GM13977 (cell line): Measurements from ENCODE around the gene THAP7.
A peak's percentile ranks its signal among the peaks of the same experiment; 100 is the strongest.
"Not testable (repeated sequence)": the region's sequence is repeated elsewhere in the genome, so short reads cannot be mapped to it uniquely, and the experiment has no call there.

Experiments used
- DNase-seq: peaks from one replicate; pipeline ENCODE4 v3.0.0; 2012; ENCODE audit warnings: low spot score
- in situ Hi-C: fragments of 300-500 bp; cut with MboI; formaldehyde crosslinking; loops from one replicate; pipeline ENCODE4 v1.12.0; 2022; ENCODE audit warnings: low sequenced_read_pairs, low pct_unique_long_range_greater_than_20kb, mixed read lengths, inconsistent platforms; ENCODE audit not compliant: unreplicated experiment
- TF ChIP-seq, protein P1 (sequence below): IDR thresholded peaks from 2 replicates; pipeline ENCODE4 v1.5.1; 2012; ENCODE audit warnings: mild to moderate bottlenecking, control low read depth; ENCODE audit not compliant: insufficient read depth; ENCODE audit errors: extremely low read depth, missing control alignments

Gene THAP7, protein sequence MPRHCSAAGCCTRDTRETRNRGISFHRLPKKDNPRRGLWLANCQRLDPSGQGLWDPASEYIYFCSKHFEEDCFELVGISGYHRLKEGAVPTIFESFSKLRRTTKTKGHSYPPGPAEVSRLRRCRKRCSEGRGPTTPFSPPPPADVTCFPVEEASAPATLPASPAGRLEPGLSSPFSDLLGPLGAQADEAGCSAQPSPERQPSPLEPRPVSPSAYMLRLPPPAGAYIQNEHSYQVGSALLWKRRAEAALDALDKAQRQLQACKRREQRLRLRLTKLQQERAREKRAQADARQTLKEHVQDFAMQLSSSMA

DNA sequence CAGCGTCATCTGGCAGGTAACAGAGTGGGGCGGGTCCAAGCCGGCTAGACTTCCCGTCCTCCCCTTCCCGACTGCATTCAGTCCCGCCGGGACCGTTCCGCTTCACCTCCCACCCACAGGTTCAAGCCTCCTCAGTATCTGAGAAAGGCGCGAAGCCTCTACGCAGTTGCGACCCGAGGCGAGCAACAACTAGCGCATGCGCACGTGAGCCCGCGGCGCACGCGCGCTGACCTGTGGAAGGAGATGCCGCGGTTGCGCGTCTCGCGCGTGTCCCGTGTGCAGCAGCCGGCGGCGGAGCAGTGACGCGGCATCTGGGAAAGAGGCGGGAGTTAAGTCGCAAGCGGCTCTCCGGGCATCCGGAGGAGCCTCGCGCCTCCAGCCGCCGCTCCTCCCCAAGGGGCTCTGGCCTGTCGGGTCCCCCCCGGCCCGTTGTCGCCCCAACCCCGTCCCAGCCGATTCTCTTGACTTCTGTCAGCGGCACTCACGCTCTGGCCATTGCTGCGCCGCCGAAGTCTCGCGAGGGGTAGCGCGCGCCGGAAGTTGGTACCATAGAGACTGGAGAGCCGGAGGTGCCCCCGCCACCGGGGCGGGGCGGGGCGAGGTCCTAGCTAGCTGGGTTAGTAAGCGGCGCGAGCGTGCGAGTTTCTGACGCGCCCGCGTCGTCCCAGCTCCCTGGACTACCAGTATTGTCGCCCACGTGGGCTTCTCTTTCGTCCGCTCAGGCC, at the start of gene THAP7:
THAP7 (minus strand) TSS at position 518 of the 725 bp plus-strand sequence; CDS start at position 311, 207 bp downstream.
- in situ Hi-C loops: no loop called here
- peak; percentile 94 for DNase-seq
- TF ChIP-seq, protein P1, sequence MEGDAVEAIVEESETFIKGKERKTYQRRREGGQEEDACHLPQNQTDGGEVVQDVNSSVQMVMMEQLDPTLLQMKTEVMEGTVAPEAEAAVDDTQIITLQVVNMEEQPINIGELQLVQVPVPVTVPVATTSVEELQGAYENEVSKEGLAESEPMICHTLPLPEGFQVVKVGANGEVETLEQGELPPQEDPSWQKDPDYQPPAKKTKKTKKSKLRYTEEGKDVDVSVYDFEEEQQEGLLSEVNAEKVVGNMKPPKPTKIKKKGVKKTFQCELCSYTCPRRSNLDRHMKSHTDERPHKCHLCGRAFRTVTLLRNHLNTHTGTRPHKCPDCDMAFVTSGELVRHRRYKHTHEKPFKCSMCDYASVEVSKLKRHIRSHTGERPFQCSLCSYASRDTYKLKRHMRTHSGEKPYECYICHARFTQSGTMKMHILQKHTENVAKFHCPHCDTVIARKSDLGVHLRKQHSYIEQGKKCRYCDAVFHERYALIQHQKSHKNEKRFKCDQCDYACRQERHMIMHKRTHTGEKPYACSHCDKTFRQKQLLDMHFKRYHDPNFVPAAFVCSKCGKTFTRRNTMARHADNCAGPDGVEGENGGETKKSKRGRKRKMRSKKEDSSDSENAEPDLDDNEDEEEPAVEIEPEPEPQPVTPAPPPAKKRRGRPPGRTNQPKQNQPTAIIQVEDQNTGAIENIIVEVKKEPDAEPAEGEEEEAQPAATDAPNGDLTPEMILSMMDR: no peak

DNA sequence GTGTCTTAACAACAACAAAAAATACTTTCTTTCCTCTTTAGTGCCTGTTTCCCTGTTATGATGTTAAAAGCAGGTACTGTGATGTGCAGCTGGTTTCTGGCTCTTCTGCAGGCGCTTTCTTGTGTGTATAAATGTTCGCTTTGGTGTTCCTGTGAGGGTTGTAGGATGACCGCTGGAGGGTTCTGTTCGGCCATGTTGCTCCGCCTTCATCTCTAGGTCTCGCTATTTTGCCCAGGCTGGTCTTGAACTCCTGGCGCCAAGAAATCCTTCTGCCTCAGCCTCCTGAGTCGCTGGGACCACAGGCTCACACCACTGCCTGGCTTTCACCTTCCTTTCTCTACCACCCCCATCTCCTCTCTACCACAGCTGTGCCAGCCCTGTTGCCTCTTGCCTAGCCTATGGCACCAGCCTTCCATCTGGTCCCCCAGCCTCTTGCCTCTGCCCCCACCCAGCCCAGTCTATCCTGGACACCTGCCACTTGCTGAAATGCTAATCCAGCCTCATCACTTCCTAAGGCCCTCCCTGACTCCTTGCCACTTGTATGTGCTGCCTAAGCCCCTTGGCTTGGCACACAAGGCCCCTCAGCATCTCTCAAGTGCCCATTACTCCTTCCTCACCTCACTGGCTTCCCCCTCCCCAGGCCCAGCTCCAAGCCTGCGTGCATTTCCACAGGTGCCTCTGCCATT, 49.4 kb upstream of the THAP7 start:
- TF ChIP-seq, protein P1: no peak
- DNase-seq: no peak
- in situ Hi-C loops: no loop called here

DNA sequence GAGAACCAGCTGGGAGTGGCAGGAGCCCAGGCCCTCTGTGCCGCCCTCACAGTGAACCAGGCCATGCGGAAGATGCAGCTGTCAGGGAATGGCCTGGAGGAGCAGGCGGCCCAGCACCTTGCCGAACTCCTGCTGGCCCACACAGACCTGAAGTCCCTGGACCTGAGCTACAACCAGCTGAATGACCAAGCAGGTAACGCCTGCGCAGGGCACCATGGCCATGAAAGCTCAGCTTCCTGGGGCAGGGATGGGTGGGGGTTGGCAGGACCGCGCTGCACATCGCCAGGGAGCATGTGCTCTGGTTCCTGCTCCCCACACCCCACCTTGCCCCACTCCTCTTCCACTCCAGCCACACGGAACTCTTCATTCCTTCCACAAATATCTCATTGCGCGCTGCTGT, 47.0 kb upstream of the THAP7 start:
- DNase-seq, in situ Hi-C loops: not testable (repeated sequence)

DNA sequence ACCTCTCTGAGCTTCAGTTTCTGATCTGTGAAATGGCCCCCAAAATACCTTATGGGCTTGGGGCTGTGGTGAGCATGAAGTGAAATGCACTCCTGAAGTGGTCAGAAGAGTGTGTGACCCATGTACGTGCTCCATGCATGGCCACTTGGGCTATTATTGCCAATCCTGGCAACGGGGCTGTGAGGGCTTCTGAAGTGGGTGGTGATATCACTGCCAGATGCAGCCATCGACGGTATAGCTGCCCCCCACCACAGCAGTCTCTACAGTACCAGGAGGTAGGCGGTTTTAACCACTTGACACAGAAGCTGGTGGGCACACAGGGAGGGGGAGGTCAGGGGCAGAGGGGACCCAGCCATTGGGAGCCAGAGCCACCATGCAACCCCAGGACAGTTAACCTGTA, 46.5 kb upstream of the THAP7 start:
- DNase-seq, in situ Hi-C loops: not testable (repeated sequence)

DNA sequence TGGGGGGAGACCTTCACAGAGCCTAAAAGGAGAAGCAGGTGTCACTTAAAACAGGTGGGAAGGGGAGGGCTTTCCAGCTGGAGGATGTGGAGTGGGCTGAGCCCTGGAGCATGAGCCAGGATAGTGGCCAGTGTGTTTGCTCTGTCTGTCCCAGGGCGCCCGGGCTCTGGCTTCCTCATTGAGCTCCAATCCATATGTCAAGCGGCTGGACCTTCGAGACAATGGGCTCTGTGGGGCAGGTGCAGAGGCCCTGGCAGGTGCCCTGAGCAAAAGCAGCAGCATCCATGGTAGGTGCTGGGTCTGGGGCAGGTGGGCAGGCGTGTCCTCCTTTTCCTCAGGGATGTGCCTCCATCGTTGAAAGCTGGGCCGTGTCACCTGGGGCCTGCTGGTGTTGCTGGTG, 45.8 kb upstream of the THAP7 start:
- no peak for DNase-seq
- TF ChIP-seq, protein P1: no peak
- in situ Hi-C loops: no loop called here

DNA sequence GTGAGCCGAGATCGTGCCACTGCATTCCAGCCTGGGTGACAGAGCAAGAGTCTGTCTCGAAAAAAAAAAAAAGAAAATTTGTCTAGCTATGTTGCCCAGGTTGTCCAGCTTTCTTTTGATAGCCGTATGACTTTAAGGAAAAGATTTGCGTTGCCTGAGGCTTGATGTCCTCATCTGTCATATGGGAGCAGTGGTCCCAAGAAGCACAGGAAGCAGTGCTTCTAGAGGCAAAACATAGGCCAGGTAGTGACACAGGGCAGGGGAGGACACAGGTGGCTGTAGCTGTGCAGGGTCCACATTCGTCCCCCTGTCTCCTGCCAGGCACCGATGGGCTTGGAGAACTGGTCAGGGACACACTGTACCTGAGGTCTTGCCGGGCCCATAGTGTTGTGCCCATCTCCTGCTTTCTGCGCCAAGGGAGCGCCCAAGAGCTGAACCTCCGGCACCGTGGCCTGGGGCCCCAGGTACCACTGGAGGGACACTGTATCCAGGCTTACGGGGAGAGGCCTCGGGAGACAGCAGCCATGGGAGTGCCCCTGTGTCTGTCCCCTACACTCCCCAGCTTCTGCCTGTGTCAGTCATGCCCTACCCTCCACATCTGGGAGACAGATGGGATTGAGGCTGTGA, 45.2 kb upstream of the THAP7 start:
- no peak for DNase-seq
- in situ Hi-C loops: no loop called here
- TF ChIP-seq, protein P1: no peak

DNA sequence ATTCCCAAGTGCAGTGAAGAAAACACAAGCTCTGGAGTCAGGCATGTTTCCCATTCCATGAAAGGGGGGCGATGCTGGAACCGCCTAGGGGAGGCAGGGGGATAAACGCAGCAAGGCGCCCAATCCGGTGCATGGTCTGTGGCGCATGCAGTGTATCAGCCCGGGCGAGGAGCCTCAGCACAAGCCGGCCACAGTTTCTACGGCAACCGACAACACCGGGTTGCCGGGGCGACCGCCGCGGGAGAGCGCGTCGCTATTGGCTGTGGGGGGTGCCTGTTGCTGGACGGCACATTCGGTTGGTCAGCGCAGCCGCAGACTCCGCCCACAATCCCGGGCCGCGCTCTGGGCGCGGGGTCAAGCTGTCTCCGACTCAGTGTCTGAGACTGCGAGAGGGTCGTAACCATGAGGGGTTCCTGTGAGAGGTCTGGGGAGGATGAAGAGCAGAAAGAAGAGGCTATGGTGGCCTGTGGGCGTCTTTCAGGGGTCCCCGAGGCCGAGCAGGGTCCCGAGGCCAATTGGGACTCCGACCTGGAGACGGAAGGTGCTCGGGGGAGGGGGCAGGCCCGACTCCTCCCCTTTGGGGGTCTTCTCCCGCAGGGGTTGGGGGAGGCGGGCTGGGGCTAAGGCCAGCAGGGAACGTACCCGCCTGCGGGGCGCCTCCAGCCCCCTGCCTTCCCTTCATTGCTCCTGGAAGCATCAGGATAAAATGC, 43.8 kb upstream of the THAP7 start, which contains the start of gene LRRC74B:
LRRC74B (plus strand) TSS at position 362 of the 710 bp plus-strand sequence; CDS start at position 403, 41 bp downstream.
- in situ Hi-C loops: no loop called here
- TF ChIP-seq, protein P1: no peak
- DNase-seq: peak; percentile 95
